22Rv1 (cell line): ENCODE results near the gene THAP10.

Experiments used
- H3K27ac ChIP-seq: fragments of 450-650 bp; 2 replicates; pipeline ENCODE4 v1.5.1; 2017
- ZFX ChIP-seq: fragments of 450-650 bp; IDR thresholded peaks from 2 replicates; pipeline ENCODE4 v1.6.1; 2017; ENCODE audit warnings: antibody characterized with exemption, borderline replicate concordance
- TF ChIP-seq, protein P1 (sequence below): fragments of 450-650 bp; IDR thresholded peaks from 2 replicates; pipeline ENCODE4 v1.5.1; 2017; ENCODE audit warnings: mild to moderate bottlenecking

Gene THAP10

DNA sequence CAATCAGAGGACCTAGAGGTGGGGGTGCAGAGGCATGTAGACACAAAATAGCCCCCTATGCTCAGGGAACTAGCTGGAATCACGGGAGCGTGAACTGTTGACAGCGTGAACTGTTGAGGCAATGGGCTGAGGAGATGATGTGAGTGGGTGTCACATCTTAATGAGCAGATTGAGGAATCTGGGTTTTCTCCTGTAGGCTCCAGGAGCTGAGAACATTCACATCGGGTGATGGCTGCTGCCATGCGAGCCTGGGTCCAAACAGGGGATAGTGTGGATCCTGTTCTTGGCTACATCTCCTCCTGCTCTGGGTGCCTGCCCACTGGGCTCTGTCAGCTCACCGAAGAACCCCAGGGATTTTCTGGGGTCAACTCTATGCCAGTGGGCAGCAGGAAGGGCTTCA, 40.3 kb downstream of the THAP10 start:
- H3K27ac ChIP-seq = no peak overlapping the region
- TF ChIP-seq, protein P1, sequence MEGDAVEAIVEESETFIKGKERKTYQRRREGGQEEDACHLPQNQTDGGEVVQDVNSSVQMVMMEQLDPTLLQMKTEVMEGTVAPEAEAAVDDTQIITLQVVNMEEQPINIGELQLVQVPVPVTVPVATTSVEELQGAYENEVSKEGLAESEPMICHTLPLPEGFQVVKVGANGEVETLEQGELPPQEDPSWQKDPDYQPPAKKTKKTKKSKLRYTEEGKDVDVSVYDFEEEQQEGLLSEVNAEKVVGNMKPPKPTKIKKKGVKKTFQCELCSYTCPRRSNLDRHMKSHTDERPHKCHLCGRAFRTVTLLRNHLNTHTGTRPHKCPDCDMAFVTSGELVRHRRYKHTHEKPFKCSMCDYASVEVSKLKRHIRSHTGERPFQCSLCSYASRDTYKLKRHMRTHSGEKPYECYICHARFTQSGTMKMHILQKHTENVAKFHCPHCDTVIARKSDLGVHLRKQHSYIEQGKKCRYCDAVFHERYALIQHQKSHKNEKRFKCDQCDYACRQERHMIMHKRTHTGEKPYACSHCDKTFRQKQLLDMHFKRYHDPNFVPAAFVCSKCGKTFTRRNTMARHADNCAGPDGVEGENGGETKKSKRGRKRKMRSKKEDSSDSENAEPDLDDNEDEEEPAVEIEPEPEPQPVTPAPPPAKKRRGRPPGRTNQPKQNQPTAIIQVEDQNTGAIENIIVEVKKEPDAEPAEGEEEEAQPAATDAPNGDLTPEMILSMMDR = no peak
- no peak for TF ChIP-seq ZFX

DNA sequence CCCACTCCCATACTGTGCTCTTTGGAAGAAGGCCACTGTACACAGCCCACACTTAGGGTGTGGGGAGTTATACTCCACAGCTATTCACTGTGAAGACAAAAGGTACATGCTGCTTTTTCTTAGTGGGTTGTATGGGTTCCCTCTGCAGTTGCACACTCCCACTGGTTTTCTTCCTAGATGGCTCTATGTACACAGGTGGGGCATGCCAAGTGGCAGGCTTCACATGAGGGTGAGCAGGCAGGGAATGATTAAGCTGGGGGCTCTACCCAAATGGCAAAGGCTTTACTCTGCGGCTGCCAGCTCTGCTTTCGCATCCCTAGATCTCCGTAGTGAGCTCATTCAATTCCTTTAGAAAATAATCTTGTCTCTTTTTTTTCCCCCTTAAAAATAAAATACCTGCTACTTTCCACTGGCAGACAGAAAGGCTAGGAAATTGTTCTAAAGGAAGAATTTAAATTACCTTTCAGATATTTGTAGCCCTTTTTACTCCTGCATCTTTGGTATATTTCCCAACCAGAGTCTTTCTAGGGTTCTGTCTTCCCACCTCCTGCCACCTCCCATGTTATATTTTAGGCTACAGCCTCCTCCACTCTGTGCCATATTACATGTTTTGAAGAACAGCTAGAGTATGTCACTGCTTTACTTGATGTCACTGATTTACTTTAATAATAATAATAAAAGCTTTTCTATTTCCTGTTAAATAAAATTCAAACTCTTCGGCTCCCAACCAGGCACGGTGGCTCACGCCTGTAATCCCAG, 46.5 kb downstream of the THAP10 start:
- H3K27ac ChIP-seq = no peak overlapping the region
- TF ChIP-seq, protein P1 = no peak
- no peak for TF ChIP-seq ZFX

DNA sequence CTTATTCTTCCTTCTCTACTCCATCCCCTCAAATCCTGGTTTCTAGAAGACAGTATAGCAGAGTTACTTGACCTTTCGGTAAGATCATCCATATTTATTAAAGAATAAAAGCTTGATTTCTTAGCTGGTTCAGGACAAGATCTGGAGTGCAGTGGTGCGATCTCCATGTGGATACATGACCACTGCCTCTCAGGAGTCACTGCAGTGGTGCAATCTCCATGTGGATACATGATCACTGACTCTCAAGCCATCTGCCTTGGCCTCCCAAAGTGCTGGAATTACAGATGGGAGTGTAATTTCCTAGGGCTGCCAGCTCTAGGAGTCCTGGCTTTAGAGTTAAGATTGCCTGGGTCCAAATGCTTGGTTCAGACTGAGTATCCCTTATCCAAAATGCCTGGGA, 54.8 kb downstream of the THAP10 start:
- H3K27ac ChIP-seq = no peak overlapping the region
- TF ChIP-seq ZFX = no peak
- TF ChIP-seq, protein P1 = no peak

DNA sequence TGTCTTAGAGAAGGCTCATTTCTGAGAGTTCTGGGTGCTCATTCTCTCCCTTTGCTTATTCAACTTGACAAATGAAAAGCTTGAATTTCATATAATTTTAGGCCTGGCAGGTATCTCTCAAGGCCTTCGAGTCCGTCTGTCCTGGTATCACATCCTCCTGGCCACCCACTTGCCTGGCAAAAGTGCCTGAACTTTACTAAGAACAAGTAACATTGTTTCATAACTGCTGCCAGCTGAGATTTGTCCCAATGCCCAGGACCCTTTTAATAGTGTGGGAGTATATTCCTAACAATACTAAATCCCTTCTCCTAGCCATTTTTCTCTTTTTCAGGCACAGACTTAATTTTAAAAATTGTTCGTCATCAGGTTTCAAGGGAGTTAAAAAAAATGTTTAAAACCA, 56.4 kb downstream of the THAP10 start:
- TF ChIP-seq ZFX = no peak
- TF ChIP-seq, protein P1 = no peak
- H3K27ac ChIP-seq = no peak overlapping the region

DNA sequence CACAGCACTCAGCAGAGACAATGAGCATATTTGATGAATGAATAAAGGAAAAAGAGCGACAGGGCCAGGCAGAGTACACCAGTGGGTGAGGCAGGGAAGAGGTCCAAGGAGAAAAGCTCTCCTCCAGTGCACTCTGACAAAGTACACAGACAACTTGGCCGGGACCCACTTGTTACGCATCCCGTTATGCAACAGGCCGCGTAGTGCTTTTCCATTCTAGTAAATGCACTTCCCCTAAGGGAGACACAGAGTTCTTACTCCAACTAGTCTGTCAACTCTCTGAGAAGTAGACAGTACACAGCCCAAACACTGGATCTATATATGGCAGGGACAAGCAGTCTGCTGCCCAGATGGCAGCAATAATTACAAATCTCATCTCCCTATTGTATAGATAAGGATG, 56.8 kb downstream of the THAP10 start:
- TF ChIP-seq, protein P1 = no peak
- no peak for TF ChIP-seq ZFX
- H3K27ac ChIP-seq = no peak overlapping the region

DNA sequence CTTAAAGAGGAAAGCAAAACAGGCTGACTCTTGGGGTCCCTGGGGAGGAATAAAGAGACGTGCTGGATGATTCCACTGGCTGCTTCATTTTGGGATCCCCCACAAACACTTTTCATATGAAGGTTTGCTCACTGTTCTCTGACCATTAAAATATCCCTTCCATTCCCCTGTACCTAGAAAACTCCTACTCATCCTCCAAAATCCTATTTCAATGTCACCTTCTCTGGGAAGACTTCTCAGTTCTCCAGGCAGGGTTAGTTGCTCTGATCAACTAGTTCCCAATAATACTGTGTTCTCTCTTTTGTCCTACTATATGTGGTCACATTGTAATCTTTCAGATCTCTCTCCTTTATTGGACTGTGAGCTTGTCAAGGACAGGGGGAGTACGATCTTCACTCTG, 57.2 kb downstream of the THAP10 start:
- no peak for TF ChIP-seq ZFX
- TF ChIP-seq, protein P1 = no peak
- no peak overlapping the region for H3K27ac ChIP-seq

DNA sequence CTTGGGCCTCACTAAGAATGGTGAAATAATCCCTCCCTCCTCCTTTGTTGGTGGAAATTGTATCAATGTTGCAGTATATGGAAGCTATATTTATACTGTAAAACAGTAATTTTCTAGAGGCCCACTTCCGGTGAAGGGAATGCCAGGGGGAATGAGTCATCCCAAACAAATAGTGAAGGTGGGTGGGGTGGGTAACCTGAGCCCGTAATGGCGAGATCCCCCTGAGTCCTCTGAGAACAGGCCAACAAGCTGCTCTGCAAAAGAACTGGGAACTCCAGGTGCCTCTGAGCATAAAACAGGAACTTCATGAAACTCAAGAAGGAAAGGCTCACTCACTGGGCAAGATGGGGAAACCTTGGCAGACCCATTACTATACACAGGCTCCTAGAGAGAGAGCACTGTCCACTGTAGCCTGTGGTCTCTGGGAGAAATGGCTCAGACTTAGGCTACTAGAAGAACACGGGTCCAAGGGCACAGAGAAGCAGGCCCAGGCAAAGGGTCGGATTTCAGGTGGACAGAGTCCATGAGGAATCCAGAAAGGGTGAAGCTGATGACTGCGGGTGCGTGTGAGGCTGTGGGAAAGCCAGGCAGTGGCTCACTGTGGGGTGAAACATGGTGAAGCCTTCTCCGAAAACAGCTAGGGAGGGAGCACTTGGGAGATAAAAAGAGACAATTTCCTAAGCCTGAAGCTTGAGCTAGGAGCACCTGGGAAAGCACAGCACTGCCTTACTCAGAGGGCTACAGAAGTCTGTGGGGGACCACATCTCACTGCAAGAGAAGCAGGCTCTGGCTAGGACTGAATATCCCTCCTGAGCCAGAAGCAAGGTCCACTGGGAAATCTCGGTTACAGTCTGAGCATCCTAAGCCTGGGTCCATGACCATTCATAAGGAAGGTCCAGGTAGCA, 58.1 kb downstream of the THAP10 start:
- no peak for TF ChIP-seq ZFX
- TF ChIP-seq, protein P1 = no peak
- 0 out of 2 replicates have a peak overlapping the region, but pooled peaks have one; percentile 4 for H3K27ac ChIP-seq
